GM18517 (cell line): ENCODE measurements around the gene APOB.

Experiments used
- ATAC-seq: cut with Tn5 transposase; IDR thresholded peaks from one replicate; pipeline ENCODE4 v1.9.1; 2021; ENCODE audit warnings: mild to moderate bottlenecking, moderate library complexity; ENCODE audit not compliant: unreplicated experiment

Gene APOB

DNA sequence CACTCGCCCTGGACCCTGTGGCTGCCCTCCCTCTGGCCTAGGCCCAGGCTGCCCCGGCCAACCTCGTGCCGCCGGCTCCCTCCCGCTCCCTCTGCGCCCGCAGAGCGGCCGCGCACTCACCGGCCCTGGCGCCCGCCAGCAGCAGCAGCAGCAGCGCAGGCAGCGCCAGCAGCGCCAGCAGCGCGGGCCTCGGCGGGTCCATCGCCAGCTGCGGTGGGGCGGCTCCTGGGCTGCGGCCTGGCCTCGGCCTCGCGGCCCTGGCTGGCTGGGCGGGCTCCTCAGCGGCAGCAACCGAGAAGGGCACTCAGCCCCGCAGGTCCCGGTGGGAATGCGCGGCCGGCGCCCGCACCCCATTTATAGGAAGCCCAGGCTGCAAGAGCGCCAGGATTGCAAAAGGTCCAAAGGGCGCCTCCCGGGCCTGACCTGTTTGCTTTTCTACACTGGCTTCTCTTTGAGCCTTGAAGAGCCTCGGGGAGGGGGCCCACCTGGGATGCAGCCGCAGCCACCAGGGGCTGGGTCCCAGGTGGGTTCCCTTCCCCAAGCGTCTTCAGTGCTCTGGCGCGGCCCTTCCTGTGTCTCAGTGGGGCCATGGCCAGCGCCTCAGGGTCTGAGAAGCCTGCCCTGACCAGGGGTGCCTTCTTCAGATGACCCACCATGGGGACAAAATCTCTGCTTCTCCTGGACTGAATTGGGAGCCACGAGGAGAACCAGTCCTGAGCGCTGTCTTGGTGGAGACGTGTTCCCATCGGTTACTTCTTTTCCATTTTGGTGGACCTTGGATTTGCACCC lies at the start of gene APOB:
Gene APOB, minus strand, starts transcription at position 330 of the 789 bp plus-strand sequence. Its CDS starts 128 bp downstream, at position 202.
- no peak for ATAC-seq

DNA sequence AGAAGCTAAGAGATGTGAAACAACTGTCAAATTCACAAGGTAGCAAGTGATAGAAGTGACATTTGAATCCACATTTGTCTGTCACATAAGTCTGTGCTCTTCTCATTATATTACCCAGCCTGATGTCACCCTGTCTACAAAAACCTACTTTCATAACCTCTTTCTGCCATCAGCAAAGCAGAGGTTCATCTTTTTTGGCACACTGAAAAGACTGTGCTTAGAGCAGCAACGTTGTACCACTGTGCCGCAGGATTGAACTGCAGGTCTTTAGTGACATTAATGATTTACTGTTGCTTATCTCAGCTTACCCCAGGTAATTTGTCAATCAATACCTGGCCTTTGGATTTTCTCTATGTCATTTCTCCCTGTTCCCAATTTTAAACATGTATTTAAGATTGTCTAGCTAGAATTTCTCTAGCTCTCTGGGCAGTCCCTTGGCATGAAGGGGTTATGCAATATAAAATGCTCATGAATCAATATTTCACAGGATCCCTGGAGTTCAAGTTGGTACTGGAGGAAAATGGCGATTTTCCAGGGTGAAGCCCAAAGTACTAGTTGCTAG lies 48.5 kb upstream of the APOB start:
- no peak for ATAC-seq

- ATAC-seq, result no peak
These were observed 40.5 kb upstream of the APOB start for GRCh38 chr2:21084401-21084800.

DNA sequence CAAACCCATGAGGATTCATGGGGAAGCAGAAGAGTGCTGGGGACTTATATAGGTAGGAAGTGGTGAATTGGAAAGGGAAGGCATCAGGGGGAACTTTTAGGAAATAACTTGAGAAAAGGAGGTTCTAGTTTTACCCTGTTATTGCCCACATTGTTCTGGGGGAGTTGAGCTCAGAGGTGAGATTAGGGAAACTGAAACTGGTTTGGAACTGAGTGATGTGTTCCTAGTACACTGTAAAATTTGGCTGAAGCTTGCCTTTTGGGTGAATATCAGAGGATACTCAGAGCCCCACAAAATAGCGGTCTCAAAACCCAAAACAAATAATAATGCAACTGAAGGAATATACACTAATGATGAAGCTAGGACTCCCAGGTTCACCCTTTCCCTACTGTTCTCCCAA lies 39.6 kb upstream of the APOB start:
- no peak for ATAC-seq

DNA sequence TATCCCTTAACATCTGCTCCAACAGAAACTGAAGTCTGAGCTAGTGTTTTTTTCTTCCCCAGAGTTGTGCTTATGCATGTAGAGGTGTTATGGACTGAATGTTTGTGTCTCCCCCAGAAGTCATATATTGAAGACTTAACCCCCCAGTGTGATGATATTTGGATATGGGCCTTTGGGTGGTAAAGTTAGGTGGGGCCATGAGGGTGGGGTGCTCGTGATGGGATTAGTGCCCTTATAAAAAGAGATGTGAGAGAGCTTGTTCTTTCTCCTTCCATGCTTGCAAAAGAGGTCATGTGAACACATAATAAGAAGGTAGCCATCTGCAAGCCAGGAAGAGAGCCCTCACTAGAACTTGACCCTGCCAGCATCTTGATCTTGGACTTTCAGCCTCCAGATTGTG lies 34.4 kb upstream of the APOB start:
- no peak for ATAC-seq

GRCh38 chr2:21072477-21073242 lies 28.8 kb upstream of the APOB start:
- ATAC-seq, result no peak

- ATAC-seq, result no peak
These were observed 26.7 kb upstream of the APOB start for GRCh38 chr2:21070341-21071257.

DNA sequence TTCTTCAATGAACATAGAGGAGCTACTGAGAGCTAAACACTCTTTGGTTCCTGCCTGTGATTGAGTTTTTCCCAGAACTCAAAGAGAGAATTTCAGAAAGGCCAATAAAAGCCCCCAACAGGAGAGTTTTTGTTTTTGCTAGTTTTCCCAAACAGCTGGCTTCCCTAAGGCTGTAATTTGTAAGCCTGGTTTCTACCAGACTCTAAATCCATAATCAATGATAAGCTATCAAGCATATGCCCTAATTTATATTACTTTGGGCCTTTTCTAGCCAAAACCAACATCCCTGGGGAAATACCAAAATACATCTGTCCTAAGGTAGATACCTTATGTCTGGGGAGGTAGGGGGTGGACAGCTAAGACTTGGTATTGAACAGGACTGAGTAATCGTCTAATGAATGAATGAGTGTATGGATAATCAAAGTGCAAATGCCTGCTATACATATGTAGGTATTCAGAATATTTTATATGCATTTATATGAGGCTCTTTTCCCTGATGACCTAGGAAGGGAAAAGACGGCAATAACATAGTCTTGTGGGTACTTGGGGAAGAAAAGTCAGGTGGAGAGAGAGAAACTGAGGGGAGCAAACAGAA lies 26.0 kb upstream of the APOB start:
- ATAC-seq, result no peak

- no peak for ATAC-seq
These were observed 24.1 kb upstream of the APOB start for GRCh38 chr2:21067859-21068537.

GRCh38 chr2:21067125-21067524 lies 23.3 kb upstream of the APOB start:
- no peak for ATAC-seq

DNA sequence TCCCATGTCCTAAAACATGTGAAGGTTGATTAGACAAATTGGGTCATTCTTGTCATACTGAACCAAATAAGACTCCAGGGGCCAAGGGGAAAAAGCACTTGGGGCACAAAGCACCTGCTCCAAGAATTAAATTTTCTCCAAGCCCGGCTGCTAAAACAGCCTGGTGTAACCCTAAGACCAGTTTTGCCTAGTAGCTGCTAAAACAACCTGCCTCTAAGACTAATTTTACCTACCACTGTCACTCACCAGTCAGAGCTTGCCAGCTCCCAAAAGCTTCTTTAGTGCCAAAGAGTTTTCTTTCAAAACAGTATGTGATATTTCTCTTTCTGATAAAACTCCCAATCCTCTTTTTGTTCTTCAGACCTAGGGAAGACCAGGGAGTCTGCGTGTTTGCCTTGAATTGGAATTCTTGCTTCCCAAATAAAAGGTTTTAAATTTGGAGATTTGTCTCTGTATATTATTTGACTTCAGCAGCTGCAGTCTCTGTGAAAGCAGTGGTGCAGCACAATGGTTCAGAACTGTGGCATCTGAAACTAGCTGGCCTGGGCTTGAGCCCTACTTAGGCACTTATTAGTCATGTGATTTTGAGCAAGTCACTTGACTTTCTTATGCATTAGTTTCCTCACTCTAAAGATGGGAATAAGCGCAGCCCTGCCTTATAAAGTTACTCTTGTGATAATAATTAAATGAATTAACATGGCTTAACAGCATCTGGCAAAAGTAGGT lies 16.2 kb upstream of the APOB start:
- no peak for ATAC-seq

- ATAC-seq, result no peak
These were observed 13.2 kb upstream of the APOB start for GRCh38 chr2:21057097-21057496.

DNA sequence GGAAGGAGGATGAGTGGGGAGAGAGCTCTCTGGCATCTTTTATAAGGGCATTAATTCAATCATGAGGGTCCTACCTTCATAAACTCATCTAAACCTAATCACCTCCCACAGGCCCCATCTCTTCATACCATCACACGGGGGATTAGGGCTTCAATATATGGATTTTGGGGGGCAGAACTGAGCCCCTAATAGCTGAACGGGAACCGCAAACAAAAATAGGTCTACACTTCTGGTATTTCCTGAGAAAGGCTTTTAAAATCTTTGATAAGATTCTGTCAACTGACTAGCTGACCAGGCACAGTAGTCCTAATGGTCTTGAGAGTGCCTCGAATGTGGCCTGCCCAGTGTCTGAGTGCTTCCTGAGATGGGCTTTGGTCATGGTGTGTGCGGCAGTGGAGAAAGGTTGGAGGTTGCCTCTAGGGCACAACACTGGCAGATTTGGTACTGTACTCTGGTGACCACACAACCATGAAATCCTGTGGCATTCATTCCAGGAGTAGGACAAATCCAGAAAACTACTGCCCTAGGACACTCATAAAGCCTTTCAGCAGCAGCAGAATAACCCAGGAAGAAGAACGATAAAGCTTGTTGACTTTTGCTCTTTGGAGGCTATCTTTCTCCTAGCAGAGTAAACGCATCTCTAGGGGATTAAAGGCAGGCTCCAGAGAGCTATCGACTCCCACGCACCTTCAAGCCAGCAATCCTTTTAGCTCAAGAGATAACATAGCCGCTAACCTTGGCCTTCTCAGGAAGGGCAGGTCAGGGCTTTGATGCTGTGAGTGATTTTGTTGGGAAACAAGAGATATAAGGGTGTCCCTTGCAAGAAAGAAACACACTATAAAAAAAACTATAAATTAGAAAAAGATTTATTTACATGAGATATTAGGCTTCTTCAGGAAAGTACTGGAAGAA lies 12.3 kb upstream of the APOB start:
- ATAC-seq, result no peak

- ATAC-seq, result no peak
These were observed 11.6 kb upstream of the APOB start for GRCh38 chr2:21055451-21055850.

DNA sequence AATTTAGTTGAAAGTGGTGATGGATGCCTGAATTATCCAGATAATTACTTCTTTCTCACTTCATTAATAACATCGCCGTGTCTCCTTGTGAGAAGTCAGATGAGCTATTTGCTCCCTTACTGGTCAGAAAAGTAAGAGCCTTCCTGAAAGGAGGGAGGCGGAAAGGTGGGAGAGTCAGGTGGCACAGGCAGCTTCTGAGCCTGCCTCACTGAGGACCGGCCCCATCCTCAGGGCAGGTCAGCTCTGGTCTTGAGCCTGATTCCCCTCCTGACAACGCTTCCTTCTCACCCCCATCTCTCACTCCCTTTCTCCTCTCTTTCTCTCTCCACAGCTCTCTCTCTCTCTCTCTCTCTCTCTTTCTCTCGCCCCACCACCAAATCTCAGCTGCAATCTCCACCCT lies 10.1 kb upstream of the APOB start:
- no peak for ATAC-seq

DNA sequence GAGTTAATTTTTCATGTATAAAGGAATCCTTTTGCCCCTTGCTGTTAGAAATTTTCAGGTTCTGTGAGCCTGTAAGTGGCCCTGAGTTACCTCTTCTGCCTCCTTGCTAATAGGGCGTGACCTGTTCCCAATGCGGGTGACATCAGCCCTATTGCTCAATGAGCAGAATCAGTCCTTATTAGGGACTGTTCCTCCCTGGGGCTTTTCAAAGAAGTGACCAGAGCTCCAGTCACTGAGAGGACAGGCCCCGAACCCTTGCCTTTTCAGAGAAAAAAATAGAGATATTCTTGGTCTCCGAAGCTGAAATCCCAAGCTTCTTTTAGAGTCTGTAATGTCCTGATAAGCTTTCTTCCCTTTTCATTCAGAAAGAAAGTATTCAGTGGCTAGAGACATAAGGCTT lies 8.2 kb upstream of the APOB start:
- ATAC-seq, result no peak

- no peak for ATAC-seq
These were observed 6.3 kb upstream of the APOB start for GRCh38 chr2:21050164-21050563.
